Measurements from ENCODE around the gene PRKN.
A peak's percentile ranks its signal among the peaks of the same experiment; 100 is the strongest.

The PRKN gene

GRCh38 chr6:162173466-162173865 lies 554.1 kb downstream of the PRKN start:
- no peak for DNase-seq

- DNase-seq = no peak
Measured at GRCh38 chr6:162165479-162165878, 562.1 kb downstream of the PRKN start.

- no peak for DNase-seq
Measured at GRCh38 chr6:162157167-162157870, 570.2 kb downstream of the PRKN start.

GRCh38 chr6:162156146-162156545 lies 571.4 kb downstream of the PRKN start:
- DNase-seq = no peak

GRCh38 chr6:162154930-162155329 lies 572.6 kb downstream of the PRKN start:
- DNase-seq = no peak

GRCh38 chr6:162154001-162154400 lies 573.6 kb downstream of the PRKN start:
- DNase-seq = no peak

- DNase-seq = no peak
Measured at GRCh38 chr6:162153120-162153519, 574.4 kb downstream of the PRKN start.

GRCh38 chr6:162151021-162151665 lies 576.4 kb downstream of the PRKN start:
- no peak for DNase-seq

GRCh38 chr6:162150295-162150694 lies 577.3 kb downstream of the PRKN start:
- DNase-seq = no peak

GRCh38 chr6:162149786-162150185 lies 577.8 kb downstream of the PRKN start:
- no peak for DNase-seq

- no peak for DNase-seq
Measured at GRCh38 chr6:162147805-162148204, 579.8 kb downstream of the PRKN start.

GRCh38 chr6:162147281-162147680 lies 580.3 kb downstream of the PRKN start:
- no peak for DNase-seq

GRCh38 chr6:162140251-162140852 lies 587.2 kb downstream of the PRKN start:
- no peak for DNase-seq

- DNase-seq = no peak
Measured at GRCh38 chr6:162125659-162126058, 601.9 kb downstream of the PRKN start.

GRCh38 chr6:162124710-162125435 lies 602.7 kb downstream of the PRKN start:
- DNase-seq = no peak

GRCh38 chr6:162123797-162124196 lies 603.8 kb downstream of the PRKN start:
- peak; percentile 9 for DNase-seq

GRCh38 chr6:162119341-162119740 lies 608.2 kb downstream of the PRKN start:
- peak; percentile 23 for DNase-seq

GRCh38 chr6:162118706-162119105 lies 608.9 kb downstream of the PRKN start:
- no peak for DNase-seq

GRCh38 chr6:162116902-162117525 lies 610.6 kb downstream of the PRKN start:
- DNase-seq = no peak

- DNase-seq = no peak
Measured at GRCh38 chr6:162109480-162110050, 618.0 kb downstream of the PRKN start.

- DNase-seq = no peak
Measured at GRCh38 chr6:162108041-162108440, 619.5 kb downstream of the PRKN start.

GRCh38 chr6:162100096-162100495 lies 627.5 kb downstream of the PRKN start:
- DNase-seq = no peak

- no peak for DNase-seq
Measured at GRCh38 chr6:162099685-162100084, 627.9 kb downstream of the PRKN start.
